ENCODE results near the gene ORAI1. TPM values are rescaled to one million over a fixed set of nuclear protein-coding genes. Genes with fewer than 3 reads are reported as not detected.

The ORAI1 gene
- total and polyA plus RNA-seq, 2 of the 13 experiments (the other 11 are each of a cell fraction or from before 2014, with no cell fraction given): 9.2 to 17.2 TPM

GRCh38 chr12:121579190-121579791, 47.0 kb upstream of the ORAI1 start:
- in situ Hi-C loops (cut with HindIII; ENCODE audit: extremely low pct_ligation_motif_present, low pct_unique_long_range_greater_than_20kb): no loop called here
- Histone ChIP-seq H3K9me3 (ENCODE audit: low read length) (no peaks in the 10 kb centered on the region), H3K27me3 (ENCODE audit: control insufficient read depth in 1 of 2, insufficient read depth in 2 of 2, low read length in 2 of 2) (no peaks in the 10 kb centered on the region), H3K4me1 (ENCODE audit: insufficient read depth, low read length) (peaks cover 62% of the 10 kb centered on the region), H3K79me2 (ENCODE audit: insufficient read depth, low read length) (peaks cover 1% of the 10 kb centered on the region), H3K4me2 (ENCODE audit: low read depth, low read length) (peak overlapping the region; percentile 78), H4K20me1 (ENCODE audit: insufficient read depth, low read length) (no peaks in the 10 kb centered on the region), H2AFZ (ENCODE audit: low read length) (no peak overlapping the region), H3K9ac (ENCODE audit: insufficient read depth, low read depth, low read length) (peak overlapping the region; percentile 69), H3K27ac (ENCODE audit: extremely low read length, insufficient read depth, low read length) (peak overlapping the region; percentile 62), H3K4me3 (replicated peaks in 1 of 3; ENCODE audit: insufficient read depth in 1 of 3, low read depth in 2 of 3, low read length in 3 of 3) (peak overlapping the region; percentile 70 to 87 (median 74)), H3K36me3 (replicated peaks in 1 of 2; ENCODE audit: control insufficient read depth in 1 of 2, insufficient read depth in 2 of 2, low read length in 2 of 2) (peaks cover 0 to 4% of the 10 kb centered on the region in 2 experiments; a peak in 1 of 5 replicates)
- DNase-seq (ENCODE audit: low spot score) (no peak), ATAC-seq (no peak), FAIRE-seq (no peak)
- intact Hi-C loops (cut with micrococcal nuclease; ENCODE audit: unreplicated experiment): no loop called here
- POLR2A ChIA-PET: interaction anchor here (0.7 to 2.0 kb wide), 3 partner anchors 26 to 47 kb away, joined by 3 to 6 read pairs (median 3); partner anchors contain the start of gene ORAI1
- BruUV-seq (replicated peaks): no TSS peak
- CTCF ChIA-PET (ENCODE audit: low intra/inter-chr PET ratio, low total read pairs): no interaction called here
- 62% methylated on average over 51 of the region's 53 CpGs for WGBS (ENCODE audit: low lambda C conversion rate)
- TF ChIP-seq THAP9 (CRISPR knock-in tag; IDR thresholded peaks at IDR 0.05; ENCODE audit: borderline replicate concordance): no peak
- TF ChIP-seq ZNF34 (CRISPR knock-in tag; IDR thresholded peaks at IDR 0.05; ENCODE audit: borderline replicate concordance): no peak
- TF ChIP-seq HNRNPK (IDR thresholded peaks at IDR 0.05; ENCODE audit: low read depth, low read length, poor library complexity, severe bottlenecking): peak; percentile 36
- no peak for TF ChIP-seq PATZ1 (CRISPR knock-in tag; IDR thresholded peaks at IDR 0.05)
- TF ChIP-seq ZNF782 (CRISPR knock-in tag; IDR thresholded peaks at IDR 0.05; ENCODE audit: borderline replicate concordance): no peak
- no peak for TF ChIP-seq MIER2 (CRISPR knock-in tag; IDR thresholded peaks at IDR 0.05)
- TF ChIP-seq KDM5B (CRISPR knock-in tag; IDR thresholded peaks at IDR 0.05; ENCODE audit: borderline replicate concordance): peak; percentile 22; the same call in 1 of the 2 replicates
- TF ChIP-seq ZNF687 (CRISPR knock-in tag; IDR thresholded peaks at IDR 0.05): peak; percentile 30; the same call in 1 of the 2 replicates
- TF ChIP-seq ZFX (CRISPR knock-in tag; IDR thresholded peaks at IDR 0.05; ENCODE audit: low read depth): peak; percentile 36; the same call in 1 of the 2 replicates
- no peak for TF ChIP-seq TEAD3 (CRISPR knock-in tag; optimal IDR thresholded peaks at IDR 0.05; ENCODE audit: borderline replicate concordance)
- no peak for TF ChIP-seq ZNF331 (CRISPR knock-in tag; IDR thresholded peaks at IDR 0.05)
- TF ChIP-seq GABPB1 (CRISPR knock-in tag; IDR thresholded peaks at IDR 0.05): 0 out of 2 replicates have a peak, but pooled peaks have one; percentile 6
- TF ChIP-seq RELA (CRISPR knock-in tag; IDR thresholded peaks at IDR 0.05): no peak
